ENCODE results near the gene NUBPL.

DNA sequence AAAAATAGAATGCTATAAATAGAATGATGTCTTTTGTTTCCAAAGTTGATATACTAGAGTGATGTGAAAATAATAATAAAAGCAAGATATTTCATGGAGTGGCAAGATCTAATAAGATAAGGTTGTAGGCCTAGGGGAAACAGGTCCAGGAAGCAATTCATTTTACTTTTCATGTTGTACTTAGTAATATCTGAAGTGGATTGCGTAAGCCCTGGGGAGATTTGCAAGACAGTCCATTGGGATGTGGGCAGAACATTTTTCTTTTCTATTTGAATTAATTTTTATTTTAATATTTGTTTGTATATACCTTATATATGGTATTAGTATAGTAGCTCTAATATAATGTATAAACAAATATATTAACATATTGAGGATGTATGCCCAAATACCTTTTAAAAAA is 7.5 kb downstream of the NUBPL start:
- TF ChIP-seq POLR2A (IDR thresholded peaks at IDR 0.05) (no peak), CTCF (IDR thresholded peaks at IDR 0.05) (no peak), POLR2AphosphoS5 (IDR thresholded peaks at IDR 0.05) (no peak)
